ENCODE measurements around the gene CPNE4. TPM values are rescaled to one million over a fixed set of nuclear protein-coding genes. Genes with fewer than 3 reads are reported as not detected.
A peak's percentile ranks its signal among the peaks of the same experiment; 100 is the strongest.
"Not testable (repeated sequence)": the region's sequence is repeated elsewhere in the genome, so short reads cannot be mapped to it uniquely, and the experiment has no call there.

The CPNE4 gene
- not detected in 2 replicates for total RNA-seq (2014; rRNA removed; shearing (Covaris generic))

GRCh38 chr3:132034486-132035464 lies at the start of gene CPNE4:
Gene CPNE4 (minus strand): TSS chr3:132035014.
- DNase-seq (ENCODE audit: low read depth): peak; percentile 86

- DNase-seq (ENCODE audit: low read depth): no peak
These were observed 48.9 kb upstream of the CPNE4 start for GRCh38 chr3:132083583-132084279.

- no peak for DNase-seq (ENCODE audit: low read depth)
These were observed 48.3 kb upstream of the CPNE4 start for GRCh38 chr3:132083159-132083558.

GRCh38 chr3:132079147-132079546 lies 44.3 kb upstream of the CPNE4 start:
- DNase-seq (ENCODE audit: low read depth): no peak

GRCh38 chr3:132073771-132074170 lies 39.0 kb upstream of the CPNE4 start:
- DNase-seq (ENCODE audit: low read depth): no peak

- no peak for DNase-seq (ENCODE audit: low read depth)
These were observed 36.2 kb upstream of the CPNE4 start for GRCh38 chr3:132071043-132071442.

- DNase-seq (ENCODE audit: low read depth): no peak
These were observed 29.3 kb upstream of the CPNE4 start for GRCh38 chr3:132064114-132064513.

GRCh38 chr3:132062535-132062934 lies 27.7 kb upstream of the CPNE4 start:
- no peak for DNase-seq (ENCODE audit: low read depth)

GRCh38 chr3:132055872-132056271 lies 21.1 kb upstream of the CPNE4 start:
- DNase-seq (ENCODE audit: low read depth): no peak

- no peak for DNase-seq (ENCODE audit: low read depth)
These were observed 12.4 kb upstream of the CPNE4 start for GRCh38 chr3:132047209-132047608.

- DNase-seq (ENCODE audit: low read depth): not testable (repeated sequence)
These were observed 10.1 kb upstream of the CPNE4 start for GRCh38 chr3:132044874-132045273.

- no peak for DNase-seq (ENCODE audit: low read depth)
These were observed 7.9 kb upstream of the CPNE4 start for GRCh38 chr3:132042681-132043080.

GRCh38 chr3:132038198-132038825 lies 3.5 kb upstream of the CPNE4 start:
- DNase-seq (ENCODE audit: low read depth): no peak

GRCh38 chr3:132037581-132037980 lies 2.8 kb upstream of the CPNE4 start:
- DNase-seq (ENCODE audit: low read depth): no peak

GRCh38 chr3:132037056-132037455 lies 2.2 kb upstream of the CPNE4 start:
- no peak for DNase-seq (ENCODE audit: low read depth)

GRCh38 chr3:132034097-132034485 lies 723 bp downstream of the CPNE4 start:
- no peak for DNase-seq (ENCODE audit: low read depth)

GRCh38 chr3:132033471-132033870 lies 1.3 kb downstream of the CPNE4 start:
- DNase-seq (ENCODE audit: low read depth): no peak

GRCh38 chr3:132032959-132033358 lies 1.9 kb downstream of the CPNE4 start:
- no peak for DNase-seq (ENCODE audit: low read depth)

GRCh38 chr3:132029182-132029902 lies 5.5 kb downstream of the CPNE4 start:
- DNase-seq (ENCODE audit: low read depth): peak; percentile 78

GRCh38 chr3:132022914-132023313 lies 11.9 kb downstream of the CPNE4 start:
- no peak for DNase-seq (ENCODE audit: low read depth)

- no peak for DNase-seq (ENCODE audit: low read depth)
These were observed 14.8 kb downstream of the CPNE4 start for GRCh38 chr3:132020058-132020457.

GRCh38 chr3:132017137-132017536 lies 17.7 kb downstream of the CPNE4 start:
- DNase-seq (ENCODE audit: low read depth): no peak
